Lower leg skin (tissue), 3 donors: ENCODE data around the gene SLC7A9.

Source experiments
- POLR2A ChIP-seq, 2 donors: fragments of 450-650 bp; IDR thresholded peaks; one replicate each; pipeline ENCODE4 v1.6.1; 2016 to 2017; ENCODE audit warnings: antibody characterized with exemption in 2 of 2, mild to moderate bottlenecking in 1 of 2, moderate library complexity in 1 of 2
- TF ChIP-seq, protein P1 (sequence below), 3 donors: fragments of 450-650 bp; IDR thresholded peaks; one replicate each; pipeline ENCODE4 v1.5.1; 2016; ENCODE audit warnings: antibody characterized with exemption in 3 of 3, mild to moderate bottlenecking in 3 of 3, moderate library complexity in 2 of 3

DNA sequence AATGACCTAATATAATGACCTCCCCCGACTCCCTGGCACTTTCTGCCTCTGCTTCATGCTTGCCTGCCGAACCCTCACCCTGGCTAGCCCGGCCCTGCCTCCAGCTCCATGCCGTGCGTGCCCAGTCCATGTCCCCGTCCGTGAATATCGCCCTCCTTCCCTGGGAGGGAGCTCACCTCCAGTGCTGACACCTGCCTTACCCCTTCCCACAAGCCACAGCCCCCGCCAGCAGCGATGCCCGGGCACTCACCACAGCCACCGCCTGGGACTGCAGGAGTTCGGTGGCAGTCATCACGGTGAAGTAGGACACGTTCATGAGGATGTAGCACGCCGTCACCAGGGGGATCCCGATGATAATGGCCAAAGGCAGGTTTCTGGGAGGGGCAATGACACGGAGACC is 10.0 kb downstream of the SLC7A9 start:
- TF ChIP-seq, protein P1, sequence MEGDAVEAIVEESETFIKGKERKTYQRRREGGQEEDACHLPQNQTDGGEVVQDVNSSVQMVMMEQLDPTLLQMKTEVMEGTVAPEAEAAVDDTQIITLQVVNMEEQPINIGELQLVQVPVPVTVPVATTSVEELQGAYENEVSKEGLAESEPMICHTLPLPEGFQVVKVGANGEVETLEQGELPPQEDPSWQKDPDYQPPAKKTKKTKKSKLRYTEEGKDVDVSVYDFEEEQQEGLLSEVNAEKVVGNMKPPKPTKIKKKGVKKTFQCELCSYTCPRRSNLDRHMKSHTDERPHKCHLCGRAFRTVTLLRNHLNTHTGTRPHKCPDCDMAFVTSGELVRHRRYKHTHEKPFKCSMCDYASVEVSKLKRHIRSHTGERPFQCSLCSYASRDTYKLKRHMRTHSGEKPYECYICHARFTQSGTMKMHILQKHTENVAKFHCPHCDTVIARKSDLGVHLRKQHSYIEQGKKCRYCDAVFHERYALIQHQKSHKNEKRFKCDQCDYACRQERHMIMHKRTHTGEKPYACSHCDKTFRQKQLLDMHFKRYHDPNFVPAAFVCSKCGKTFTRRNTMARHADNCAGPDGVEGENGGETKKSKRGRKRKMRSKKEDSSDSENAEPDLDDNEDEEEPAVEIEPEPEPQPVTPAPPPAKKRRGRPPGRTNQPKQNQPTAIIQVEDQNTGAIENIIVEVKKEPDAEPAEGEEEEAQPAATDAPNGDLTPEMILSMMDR (IDR thresholded peaks at IDR 0.05): no peak
- no peak for TF ChIP-seq POLR2A (IDR thresholded peaks at IDR 0.05)
